Lower leg skin (tissue), 4 donors: ENCODE measurements around the gene MCAT. TPM values are rescaled to one million over a fixed set of nuclear protein-coding genes. Genes with fewer than 3 reads are reported as not detected.
"Not testable (repeated sequence)": the region's sequence is repeated elsewhere in the genome, so short reads cannot be mapped to it uniquely, and the experiment has no call there.

Experiments used
- DNase-seq, 2 donors: peaks; one replicate each; pipeline ENCODE4 v3.0.0-alpha.2; 2019; ENCODE audit warnings: low spot score in 2 of 2
- H3K4me3 ChIP-seq: fragments of 200-600 bp; sonication (generic); 2 replicates; pipeline ENCODE4 v1.5.1; 2017; ENCODE audit warnings: mild to moderate bottlenecking, low read depth; ENCODE audit not compliant: poor library complexity, severe bottlenecking
- POLR2A ChIP-seq, 2 donors: fragments of 450-650 bp; IDR thresholded peaks; one replicate each; pipeline ENCODE4 v1.6.1; 2016 to 2017; ENCODE audit warnings: antibody characterized with exemption in 2 of 2, mild to moderate bottlenecking in 1 of 2, moderate library complexity in 1 of 2
- WGBS, 2 donors: methylation state at CpG; one replicate each; pipeline ENCODE4 v1.1.5; 2018; 5-methylcytosine and 5-hydroxymethylcytosine counted together
- intact Hi-C: fragments of 100-400 bp; cut with DNase I; formaldehyde crosslinking; loops from one replicate; pipeline ENCODE4 v1.15.0; 2023; ENCODE audit warnings: low total_unique reads
- total RNA-seq, 4 donors: library from RNA; depleted of rRNA; stranded (reverse); fragments of >200 nt; gene quantifications; one replicate each; pipeline ENCODE4 v1.1.0, GENCODE V29; 2016
- TF ChIP-seq, protein P1 (sequence below), 3 donors: fragments of 450-650 bp; IDR thresholded peaks; one replicate each; pipeline ENCODE4 v1.5.1; 2016; ENCODE audit warnings: antibody characterized with exemption in 3 of 3, mild to moderate bottlenecking in 3 of 3, moderate library complexity in 2 of 3

Gene MCAT
- total RNA-seq, 4 donors from 2014 or later, result 21.5 to 28.1 (median 25.5) TPM

DNA sequence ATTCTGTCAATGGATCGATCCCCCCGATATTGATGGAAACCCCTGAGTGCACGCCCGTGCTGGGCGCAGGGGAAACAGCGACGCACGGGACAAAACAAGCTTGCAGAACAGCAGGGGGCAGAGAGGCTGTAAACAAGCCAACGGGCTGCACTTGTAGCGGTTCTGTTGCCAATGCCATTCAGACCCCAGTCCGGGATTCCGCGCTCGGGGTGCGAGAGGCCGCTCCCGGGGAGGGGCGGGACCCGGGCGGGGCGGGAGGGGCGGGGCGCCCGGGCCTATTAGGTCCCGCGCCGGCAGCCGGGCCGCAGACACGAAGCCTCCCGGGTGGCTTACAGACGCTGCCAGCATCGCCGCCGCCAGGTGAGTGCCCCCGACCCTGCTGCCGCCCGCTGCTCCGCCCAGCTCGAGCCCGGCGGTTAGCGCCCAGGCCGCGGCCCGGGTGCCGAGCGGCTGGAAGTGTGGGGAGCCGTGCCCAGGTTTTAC, 32.7 kb downstream of the MCAT start, which contains the start of gene BIK:
TSS of gene BIK (plus strand) at position 307 of the 483 bp plus-strand sequence. CDS start 13,273 bp downstream, outside the sequence.
- no peak for DNase-seq
- TF ChIP-seq, protein P1, sequence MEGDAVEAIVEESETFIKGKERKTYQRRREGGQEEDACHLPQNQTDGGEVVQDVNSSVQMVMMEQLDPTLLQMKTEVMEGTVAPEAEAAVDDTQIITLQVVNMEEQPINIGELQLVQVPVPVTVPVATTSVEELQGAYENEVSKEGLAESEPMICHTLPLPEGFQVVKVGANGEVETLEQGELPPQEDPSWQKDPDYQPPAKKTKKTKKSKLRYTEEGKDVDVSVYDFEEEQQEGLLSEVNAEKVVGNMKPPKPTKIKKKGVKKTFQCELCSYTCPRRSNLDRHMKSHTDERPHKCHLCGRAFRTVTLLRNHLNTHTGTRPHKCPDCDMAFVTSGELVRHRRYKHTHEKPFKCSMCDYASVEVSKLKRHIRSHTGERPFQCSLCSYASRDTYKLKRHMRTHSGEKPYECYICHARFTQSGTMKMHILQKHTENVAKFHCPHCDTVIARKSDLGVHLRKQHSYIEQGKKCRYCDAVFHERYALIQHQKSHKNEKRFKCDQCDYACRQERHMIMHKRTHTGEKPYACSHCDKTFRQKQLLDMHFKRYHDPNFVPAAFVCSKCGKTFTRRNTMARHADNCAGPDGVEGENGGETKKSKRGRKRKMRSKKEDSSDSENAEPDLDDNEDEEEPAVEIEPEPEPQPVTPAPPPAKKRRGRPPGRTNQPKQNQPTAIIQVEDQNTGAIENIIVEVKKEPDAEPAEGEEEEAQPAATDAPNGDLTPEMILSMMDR (IDR thresholded peaks at IDR 0.05), result no peak
- TF ChIP-seq POLR2A (IDR thresholded peaks at IDR 0.05), result no peak
- WGBS, 2 donors, result 0% methylated on average over 21 of the region's 49 CpGs
- H3K4me3 ChIP-seq, result peak within 1 kb of the TSS; percentile 28
- intact Hi-C loops, result no loop called here

- TF ChIP-seq, protein P1 (IDR thresholded peaks at IDR 0.05), result no peak
- TF ChIP-seq POLR2A (IDR thresholded peaks at IDR 0.05), result no peak
- intact Hi-C loops, result no loop called here
Observed at GRCh38 chr22:43109921-43110443, 33.2 kb downstream of the MCAT start.

DNA sequence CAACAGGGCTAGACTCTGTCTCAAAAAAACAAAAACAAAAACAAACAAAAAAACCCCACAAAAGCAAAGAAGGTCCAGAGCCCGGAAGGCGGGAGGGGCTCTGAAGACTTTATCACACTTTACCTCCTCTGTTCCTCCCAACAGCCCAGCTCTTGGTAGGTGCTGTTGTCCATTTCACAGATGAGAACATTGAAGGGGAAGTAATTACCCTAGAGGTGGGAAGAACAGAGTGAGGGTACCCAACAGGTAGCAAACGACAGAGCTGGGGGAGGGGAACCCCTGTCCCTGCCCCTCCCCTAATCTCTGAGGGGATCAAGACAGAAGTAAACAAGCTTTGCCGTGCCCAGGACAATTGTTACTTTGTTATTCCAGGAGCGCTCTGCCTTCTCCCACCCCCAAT, 33.7 kb downstream of the MCAT start:
- 52 to 62% methylated on average over 5 of the region's 5 CpGs for WGBS, 2 donors
- TF ChIP-seq, protein P1 (IDR thresholded peaks at IDR 0.05), result no peak
- TF ChIP-seq POLR2A (IDR thresholded peaks at IDR 0.05), result no peak
- H3K4me3 ChIP-seq, result no peak overlapping the region
- DNase-seq, result no peak
- intact Hi-C loops, result no loop called here

More at GRCh38 chr22:43109921-43110443, 33.2 kb downstream of the MCAT start:
- no peak for DNase-seq
- 8 to 11% methylated on average over 21 to 32 of the region's 32 CpGs for WGBS, 2 donors
- H3K4me3 ChIP-seq, result no peak overlapping the region

GRCh38 chr22:43106302-43106701, 36.9 kb downstream of the MCAT start:
- H3K4me3 ChIP-seq, result no peak overlapping the region
- TF ChIP-seq, protein P1 (IDR thresholded peaks at IDR 0.05), result no peak
- TF ChIP-seq POLR2A (IDR thresholded peaks at IDR 0.05), result no peak
- 94 to 95% methylated on average over 8 of the region's 8 CpGs for WGBS, 2 donors
- no peak for DNase-seq
- intact Hi-C loops, result no loop called here

DNA sequence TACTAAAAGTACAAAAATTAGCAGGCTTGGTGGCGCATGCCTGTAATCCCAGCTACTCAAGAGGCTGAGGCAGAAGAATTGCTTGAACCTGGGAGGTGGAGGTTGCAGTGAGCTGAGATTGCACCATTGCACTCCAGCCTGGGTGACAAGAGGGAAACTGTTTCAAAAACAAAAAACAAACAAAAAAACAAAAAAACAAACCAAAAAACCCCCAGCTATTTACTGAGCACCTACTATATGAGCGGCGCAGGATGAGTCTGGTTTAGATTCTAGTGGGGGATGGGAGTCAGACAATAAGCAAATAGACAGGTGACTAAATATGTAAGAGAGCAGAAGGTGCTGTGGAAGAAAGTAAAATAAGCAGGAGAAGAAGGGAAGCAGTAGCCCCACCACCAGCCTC, 38.2 kb downstream of the MCAT start:
- DNase-seq, H3K4me3 ChIP-seq, intact Hi-C loops: not testable (repeated sequence)
- 97 to 98% methylated on average over 3 of the region's 3 CpGs for WGBS, 2 donors

DNA sequence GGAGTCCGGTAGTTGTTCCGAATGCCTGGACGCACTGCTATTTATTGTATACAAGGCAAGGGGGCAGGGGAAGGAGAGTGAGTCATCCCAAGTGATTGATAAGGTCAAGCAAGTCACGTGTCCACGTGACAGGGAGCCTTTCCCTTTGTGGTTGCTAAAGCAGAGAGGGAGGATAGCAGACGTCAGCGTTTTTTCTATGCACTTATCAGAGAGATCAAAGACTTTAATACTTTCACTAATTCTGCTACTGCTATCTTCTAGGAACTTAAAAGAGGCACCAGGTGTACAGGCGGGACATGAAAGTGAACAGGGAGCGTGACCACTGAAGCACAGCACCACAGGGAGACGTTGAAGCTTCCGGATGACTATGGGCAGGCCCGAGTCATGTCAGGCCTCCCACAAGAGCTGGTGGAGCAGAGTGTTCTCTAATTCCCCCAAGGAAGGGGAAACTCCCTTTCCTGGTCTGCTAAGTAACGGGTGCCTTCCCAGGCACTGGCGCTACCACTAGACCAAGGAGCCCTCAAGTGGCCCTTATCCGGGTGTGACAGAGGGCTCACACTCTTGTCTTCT, 39.1 kb downstream of the MCAT start:
- H3K4me3 ChIP-seq, DNase-seq, intact Hi-C loops: not testable (repeated sequence)
- WGBS, 2 donors, result 34 to 50% methylated on average over 15 of the region's 15 CpGs

GRCh38 chr22:43101306-43101705, 41.9 kb downstream of the MCAT start:
- no peak overlapping the region for H3K4me3 ChIP-seq
- no peak for TF ChIP-seq POLR2A (IDR thresholded peaks at IDR 0.05)
- TF ChIP-seq, protein P1 (IDR thresholded peaks at IDR 0.05), result no peak
- intact Hi-C loops, result no loop called here
- WGBS, 2 donors, result 78 to 96% methylated on average over 7 of the region's 7 CpGs
- no peak for DNase-seq
